Left colon (tissue), 2 donors: ENCODE results near the gene ASCC3. TPM values are rescaled to one million over a fixed set of nuclear protein-coding genes. Genes with fewer than 3 reads are reported as not detected.

ENCODE experiments used
- ATAC-seq: fragments of 200-7000 bp; cut with Tn5 transposase; one replicate; pipeline ENCODE4 v1.9.1; 2020; ENCODE audit warnings: mild to moderate bottlenecking, moderate library complexity
- DNase-seq, 2 donors: peaks; one replicate each; pipeline ENCODE4 v3.0.0-alpha.2; 2020
- intact Hi-C, 2 donors: fragments of 100-400 bp; cut with DNase I in 1 of 2; cut with micrococcal nuclease in 1 of 2; formaldehyde crosslinking; loops; one replicate each; pipeline versions ENCODE4 v1.11.2 to v1.14.0; 2022; cut with DNase I, micrococcal nuclease
- long read RNA-seq: library from polyadenylated mRNA; unstranded; transcript quantifications from one replicate; pipeline ENCODE4 v2.0.0, GENCODE V29; 2021
- total RNA-seq, 2 donors: library from RNA; stranded (reverse); fragmentation: NEBNext Ultra II Directional; extraction: Animal tissue kit (Norgen Biotek cat#: 25700); gene quantifications; one replicate each; pipeline ENCODE4 v1.2.1, GENCODE V29; 2021
- donor health status: DM: no; HTN: no; CAD: no.
- donor health status: DM: yes; HTN: yes; CAD: no.

ASCC3 gene, protein sequence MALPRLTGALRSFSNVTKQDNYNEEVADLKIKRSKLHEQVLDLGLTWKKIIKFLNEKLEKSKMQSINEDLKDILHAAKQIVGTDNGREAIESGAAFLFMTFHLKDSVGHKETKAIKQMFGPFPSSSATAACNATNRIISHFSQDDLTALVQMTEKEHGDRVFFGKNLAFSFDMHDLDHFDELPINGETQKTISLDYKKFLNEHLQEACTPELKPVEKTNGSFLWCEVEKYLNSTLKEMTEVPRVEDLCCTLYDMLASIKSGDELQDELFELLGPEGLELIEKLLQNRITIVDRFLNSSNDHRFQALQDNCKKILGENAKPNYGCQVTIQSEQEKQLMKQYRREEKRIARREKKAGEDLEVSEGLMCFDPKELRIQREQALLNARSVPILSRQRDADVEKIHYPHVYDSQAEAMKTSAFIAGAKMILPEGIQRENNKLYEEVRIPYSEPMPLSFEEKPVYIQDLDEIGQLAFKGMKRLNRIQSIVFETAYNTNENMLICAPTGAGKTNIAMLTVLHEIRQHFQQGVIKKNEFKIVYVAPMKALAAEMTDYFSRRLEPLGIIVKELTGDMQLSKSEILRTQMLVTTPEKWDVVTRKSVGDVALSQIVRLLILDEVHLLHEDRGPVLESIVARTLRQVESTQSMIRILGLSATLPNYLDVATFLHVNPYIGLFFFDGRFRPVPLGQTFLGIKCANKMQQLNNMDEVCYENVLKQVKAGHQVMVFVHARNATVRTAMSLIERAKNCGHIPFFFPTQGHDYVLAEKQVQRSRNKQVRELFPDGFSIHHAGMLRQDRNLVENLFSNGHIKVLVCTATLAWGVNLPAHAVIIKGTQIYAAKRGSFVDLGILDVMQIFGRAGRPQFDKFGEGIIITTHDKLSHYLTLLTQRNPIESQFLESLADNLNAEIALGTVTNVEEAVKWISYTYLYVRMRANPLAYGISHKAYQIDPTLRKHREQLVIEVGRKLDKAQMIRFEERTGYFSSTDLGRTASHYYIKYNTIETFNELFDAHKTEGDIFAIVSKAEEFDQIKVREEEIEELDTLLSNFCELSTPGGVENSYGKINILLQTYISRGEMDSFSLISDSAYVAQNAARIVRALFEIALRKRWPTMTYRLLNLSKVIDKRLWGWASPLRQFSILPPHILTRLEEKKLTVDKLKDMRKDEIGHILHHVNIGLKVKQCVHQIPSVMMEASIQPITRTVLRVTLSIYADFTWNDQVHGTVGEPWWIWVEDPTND (N-terminal part only)
- total RNA-seq: 10 to 100 TPM; 28.6 to 37.2 TPM
- long read RNA-seq, transcript ASCC3-203 (4 exons, 3,433 nt): major isoform, 5 of 13 reads
- long read RNA-seq, partial matches to known transcripts: 6 of 13 reads
- long read RNA-seq, other reads (novel, unspliced or antisense): 1 of 13 reads

DNA sequence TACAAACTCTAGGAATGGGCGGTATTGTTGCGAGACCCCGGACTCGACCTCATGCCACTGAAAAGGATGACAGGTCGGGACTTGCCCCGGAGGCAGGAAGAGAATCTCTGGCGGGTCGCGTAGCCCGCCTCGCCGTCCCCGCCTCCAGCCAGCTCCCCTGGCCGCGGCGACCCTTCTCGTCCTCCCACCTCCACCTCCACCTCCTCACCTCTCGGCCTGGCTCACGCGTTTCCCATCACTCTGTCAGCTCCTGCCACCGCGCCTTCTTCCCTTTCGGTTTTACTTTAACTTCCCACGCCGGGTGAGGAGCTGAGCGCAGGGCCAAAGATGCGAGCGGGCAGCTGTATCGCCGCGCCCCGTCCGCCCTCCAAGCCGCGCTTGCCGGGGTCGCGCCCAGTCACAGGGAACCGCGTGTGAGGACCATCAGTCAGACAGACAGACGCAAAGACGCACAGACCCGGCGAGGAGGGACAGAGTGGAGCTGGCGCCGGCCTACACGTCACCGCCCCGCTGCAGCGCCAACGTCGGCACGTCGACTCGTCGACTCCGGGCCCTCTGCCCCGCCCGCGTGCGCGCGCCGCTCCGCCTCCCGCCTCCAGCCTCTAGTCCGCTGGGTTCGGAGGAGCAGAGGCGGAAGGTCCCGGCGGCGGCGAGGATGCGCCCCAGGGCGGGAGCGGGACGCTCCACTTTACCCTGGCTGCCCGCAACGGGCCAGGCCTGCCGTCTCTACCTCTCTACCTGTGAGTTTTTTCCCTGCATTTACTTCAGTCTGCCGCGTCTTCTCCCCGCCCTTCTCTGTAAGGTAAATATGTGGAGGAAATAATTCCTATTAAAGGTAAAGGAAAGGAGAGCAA is at the start of gene ASCC3:
ASCC3 (minus strand) TSS at position 477 of the 854 bp plus-strand sequence. CDS start 13,332 bp downstream, outside the sequence.
- intact Hi-C loops: no loop called here
- ATAC-seq (peak; percentile 99), DNase-seq (peak; percentile 93 to 97)

DNA sequence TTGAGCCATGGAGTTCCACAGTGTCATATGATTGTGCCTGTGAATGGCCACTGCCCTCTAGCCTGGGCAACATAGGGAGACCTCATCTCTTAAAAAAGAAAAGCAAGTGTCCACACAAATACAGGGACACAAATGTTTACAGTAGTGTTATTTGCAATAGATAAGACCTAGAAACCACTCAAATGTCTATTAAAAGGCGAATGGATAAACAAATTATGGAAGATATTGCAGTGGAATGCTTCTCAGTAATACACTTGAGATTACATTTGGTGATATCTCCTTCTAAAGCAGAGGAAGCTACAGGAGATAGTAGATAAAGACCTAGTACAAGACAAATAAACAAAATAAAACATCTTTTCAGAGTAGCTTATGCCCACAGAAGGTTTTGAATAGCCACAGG is 44.6 kb upstream of the ASCC3 start:
- intact Hi-C loops: no loop called here
- no peak for DNase-seq
- ATAC-seq: no peak

DNA sequence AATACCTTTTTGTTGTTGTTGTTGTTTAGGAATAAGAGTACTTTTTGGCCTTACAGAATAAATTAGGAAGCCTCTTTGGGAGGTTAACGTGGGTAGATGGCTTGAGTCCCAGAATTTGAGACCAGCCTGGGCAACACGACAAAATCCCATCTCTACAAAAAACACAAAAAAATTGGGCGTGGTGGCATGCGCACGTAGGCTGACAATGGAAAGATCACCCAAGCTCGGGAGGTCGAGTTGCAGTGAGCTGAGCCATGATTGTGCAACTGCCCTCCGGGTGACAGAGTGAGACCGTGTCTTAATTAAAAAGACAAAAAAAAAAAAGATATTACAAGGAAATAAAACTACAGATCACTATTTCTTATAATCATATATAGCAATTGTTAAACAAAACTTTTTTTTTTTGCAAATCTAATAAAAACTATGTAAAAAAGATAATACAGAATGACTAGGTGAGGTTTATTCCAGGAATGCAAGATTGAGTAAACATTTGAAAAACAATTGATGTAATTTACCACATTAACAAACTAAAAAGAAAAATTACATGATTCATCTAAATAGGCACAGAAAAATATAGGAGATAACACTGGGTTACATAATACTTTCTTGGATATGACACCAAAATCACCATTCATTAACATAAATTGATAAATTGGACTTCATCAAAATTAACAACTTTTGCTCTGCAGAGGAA is 43.6 kb upstream of the ASCC3 start:
- intact Hi-C loops: no loop called here
- DNase-seq (no peak), ATAC-seq (no peak)

DNA sequence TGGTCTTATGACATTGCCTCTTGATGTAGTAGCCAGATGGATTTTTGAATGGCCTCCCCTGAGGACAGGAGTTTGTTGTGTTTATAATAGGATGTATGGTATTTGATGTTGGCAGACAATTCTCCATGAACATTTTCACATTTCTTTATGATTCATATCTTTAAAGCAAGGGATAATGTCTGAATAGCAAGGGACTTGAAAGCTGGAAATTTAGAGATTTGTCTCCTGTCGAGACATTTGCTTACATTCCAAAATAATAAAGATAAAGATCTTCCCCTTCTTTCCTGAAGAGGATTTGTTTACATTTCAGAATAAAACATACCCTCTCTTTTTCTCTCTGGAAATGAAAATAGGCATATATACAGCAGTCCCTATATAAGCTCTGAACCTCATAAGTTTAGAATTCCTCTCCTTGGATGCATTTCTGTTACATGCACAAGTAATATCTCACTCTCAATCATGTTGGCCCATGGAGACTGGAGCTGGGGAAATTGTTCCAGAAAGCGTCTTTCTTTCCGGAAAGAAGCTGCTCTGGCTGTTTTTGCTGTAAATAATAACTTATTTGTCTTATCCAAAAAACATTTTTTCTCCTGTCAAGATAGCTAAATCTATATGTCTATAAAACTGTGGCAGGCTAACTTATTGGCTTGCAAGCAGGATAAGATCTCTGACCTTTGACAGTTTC is 42.5 kb upstream of the ASCC3 start:
- intact Hi-C loops: no loop called here
- DNase-seq (no peak), ATAC-seq (no peak)

DNA sequence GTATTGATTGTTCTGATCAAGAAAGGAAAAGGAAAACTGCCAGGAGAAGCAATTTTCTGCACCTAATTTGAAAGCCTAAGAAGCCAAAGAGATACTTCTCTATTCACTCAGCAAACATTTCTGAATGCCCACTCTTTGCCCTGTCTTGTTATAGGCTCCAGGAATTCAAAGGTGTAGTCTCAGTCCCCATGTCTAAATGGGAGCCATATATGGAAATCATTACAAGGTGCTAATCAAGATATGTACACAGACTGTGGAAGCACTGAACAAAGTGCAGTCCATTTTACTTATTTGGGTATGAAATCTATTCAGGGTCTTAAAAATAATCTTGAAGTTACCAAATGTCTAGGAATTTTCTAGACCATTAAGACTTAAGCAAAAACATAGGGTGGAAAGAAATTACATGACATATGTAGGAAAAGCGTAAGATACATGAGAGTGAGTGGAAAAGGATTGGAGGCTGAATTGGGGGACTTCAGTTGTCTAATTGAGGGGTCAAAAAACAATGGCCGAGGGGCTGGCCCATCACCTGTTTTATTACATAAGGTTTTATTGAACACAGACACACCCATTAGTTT is 39.0 kb upstream of the ASCC3 start:
- intact Hi-C loops: no loop called here
- DNase-seq (no peak), ATAC-seq (peak; percentile 96)

DNA sequence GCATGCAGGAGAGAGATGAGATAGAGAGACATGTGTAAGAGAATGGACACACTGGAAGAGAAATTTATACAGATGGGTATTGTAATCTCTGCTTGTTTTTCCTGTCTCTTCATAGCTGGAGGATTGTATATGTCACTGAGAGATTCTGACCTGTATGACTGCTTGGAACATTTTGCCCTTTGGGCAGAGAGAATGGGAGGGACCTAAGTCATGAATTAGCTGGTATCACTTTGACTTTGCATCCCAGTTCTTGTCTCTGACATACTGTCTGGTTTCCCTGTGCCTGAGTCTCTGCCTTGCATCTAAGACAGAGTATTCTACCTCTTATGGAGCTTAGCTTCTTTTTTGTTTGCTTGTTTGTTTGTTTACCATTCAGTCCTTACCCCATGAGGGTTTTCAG is 37.0 kb upstream of the ASCC3 start:
- no peak for DNase-seq
- intact Hi-C loops: no loop called here

DNA sequence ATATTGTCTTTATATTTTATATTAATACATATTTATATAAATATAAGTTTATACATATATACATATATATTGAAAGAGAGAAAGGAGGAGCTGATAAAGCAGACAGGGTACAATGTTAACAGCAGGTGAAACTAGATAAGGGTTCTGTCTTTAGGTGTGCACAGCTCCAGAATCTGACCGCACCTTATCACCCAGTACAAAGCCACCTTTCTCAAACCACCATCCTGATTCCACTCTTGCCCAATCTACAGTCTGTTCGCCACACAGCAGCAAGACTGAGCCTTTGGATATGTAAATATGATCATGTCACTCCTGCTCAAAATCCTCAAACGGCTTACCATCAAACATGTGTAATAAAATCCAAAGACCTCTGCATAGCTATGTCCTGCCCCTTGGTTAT is 34.7 kb upstream of the ASCC3 start:
- no peak for DNase-seq
- intact Hi-C loops: no loop called here

More for the DNA sequence above, 37.0 kb upstream of the ASCC3 start:
- peak; percentile 41 for ATAC-seq

DNA sequence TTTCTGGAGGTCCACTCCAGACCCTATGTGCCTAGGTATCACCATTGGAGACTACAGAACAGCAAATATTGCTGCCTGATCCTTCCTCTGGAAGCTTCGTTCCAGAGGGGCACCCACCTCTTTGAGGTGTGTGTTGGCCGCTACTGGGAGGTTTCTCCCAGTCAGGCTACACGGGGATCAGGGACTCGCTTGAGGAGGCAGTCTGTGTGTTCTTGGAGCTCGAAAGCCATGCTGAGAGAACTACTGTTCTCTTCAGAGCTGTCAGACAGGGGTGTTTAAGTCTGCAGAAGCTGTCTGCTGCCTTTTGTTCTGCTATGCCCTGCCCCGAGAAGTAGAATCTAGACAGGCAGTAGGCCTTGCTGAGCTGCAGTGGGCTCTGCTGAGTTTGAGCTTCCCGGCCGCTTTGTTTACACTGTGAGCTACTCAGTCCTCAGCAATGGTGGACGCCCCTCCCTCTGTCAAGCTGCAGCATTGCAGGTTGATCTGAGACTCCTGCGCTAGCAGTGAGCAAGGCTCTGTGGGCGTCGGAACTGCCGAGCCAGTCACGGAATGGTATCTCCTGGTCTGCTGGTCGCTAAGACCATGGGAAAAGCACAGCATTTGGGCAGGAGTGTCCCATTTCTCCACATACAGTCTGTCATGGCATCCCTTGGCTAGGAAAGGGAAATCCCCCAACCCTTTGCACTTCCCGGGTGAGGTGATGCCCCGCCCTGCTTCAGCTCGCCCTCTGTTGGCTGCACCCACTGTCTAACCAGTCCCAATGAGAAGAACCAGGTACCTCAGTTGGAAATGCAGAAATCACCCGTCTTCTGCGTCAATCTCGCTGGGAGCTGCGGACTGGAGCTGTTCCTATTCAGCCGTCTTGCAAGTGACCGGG is 32.5 kb upstream of the ASCC3 start:
- intact Hi-C loops: no loop called here
- ATAC-seq: no peak
- DNase-seq: no peak

More for the DNA sequence above, 34.7 kb upstream of the ASCC3 start:
- ATAC-seq: no peak

DNA sequence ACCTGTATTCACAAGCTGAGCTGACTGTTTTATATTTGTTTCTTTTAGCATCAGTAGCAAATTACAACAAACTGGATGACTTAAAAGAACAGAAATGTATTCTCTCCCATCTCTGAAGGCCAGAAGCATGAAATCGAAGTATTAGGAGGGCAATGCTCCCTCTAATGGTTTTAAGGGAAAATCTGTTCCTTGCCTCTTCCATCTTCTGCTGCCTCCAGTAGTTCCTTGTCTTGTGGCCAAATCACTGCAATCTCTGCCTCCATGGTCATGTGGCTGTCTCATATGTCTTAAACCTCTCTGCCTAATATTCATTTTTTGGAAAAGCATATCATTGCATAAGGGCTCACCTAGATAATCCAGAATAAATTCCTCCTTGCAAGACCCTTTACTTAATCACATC is 25.2 kb upstream of the ASCC3 start:
- DNase-seq (no peak), ATAC-seq (no peak)
- intact Hi-C loops: no loop called here

DNA sequence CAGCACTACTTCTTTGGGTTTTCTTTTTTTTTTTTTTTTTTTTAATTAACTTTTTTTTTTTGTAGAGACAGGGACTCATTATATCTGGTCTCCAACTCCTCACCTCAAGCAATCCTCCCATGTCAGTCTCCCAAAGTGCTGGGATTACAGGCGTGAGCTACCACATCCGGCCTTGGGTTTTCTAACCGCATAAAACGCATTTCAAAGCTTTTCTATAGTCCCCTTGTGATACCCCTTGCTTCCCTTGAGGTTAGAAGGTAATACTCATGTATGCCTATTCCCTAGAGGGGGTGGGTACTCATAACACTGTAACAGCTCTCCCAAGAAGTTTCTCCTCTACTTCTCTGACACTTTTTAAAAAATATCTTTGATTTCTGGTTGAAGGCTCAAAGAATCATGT is 23.9 kb upstream of the ASCC3 start:
- ATAC-seq (no peak), DNase-seq (no peak)
- intact Hi-C loops: no loop called here

DNA sequence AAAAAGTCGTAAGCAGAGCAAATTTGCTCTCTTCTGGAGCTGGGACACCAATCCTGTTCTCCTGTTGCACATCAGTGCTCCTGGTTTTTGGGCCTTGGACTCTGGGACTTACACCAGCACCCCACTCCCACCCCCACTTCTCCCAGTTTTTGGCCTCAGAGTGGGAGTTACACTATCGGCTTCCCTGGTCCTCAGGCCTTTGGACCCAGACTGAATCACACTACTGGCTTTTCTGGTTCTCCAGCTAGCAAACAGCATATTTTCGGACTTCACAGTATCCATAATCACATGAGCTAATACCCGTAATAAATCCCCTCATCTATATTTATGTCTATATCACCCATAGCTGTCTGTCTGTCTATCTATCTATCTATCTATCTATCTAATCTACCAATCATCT is 23.2 kb upstream of the ASCC3 start:
- intact Hi-C loops: no loop called here
- DNase-seq (no peak), ATAC-seq (no peak)

DNA sequence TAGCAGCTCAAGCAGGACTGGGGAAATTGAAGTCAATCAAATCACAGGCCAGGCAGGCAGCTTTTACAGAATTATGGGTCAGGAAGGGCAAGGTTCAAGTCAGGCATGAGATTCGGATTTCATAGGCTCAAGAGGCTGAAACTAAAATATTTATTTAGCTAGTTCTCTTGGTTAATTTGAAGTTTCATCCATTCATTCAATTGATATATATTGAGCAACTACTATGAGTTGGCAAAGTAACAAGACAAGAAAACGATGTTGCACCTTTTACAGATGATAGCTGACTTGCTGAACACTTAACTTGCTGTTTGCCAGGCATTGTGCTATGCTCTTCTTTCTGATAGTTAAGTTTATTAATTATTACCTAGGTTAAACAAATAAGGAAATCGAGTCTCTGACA is 20.5 kb upstream of the ASCC3 start:
- no peak for DNase-seq
- ATAC-seq: peak; percentile 67
- intact Hi-C loops: no loop called here

DNA sequence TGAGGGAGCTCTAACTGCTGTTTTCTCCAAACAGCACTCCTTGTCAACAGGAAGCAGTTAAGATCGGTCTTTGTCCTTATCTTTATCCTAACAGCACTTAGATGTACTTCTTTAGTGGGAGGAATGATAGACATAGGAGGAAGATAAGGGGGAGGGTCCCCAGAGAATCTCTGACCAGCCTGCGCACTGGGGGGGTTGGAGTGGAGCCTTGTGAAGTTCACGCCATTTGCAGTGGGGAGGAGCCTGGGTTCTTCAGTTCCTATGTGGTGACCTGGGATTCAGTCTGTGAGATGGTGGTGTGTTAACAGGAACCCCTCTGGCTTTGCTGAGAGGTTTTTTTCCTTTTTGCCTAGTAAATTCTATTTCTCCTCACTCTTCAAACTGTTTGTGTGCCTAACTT is 18.1 kb upstream of the ASCC3 start:
- ATAC-seq: no peak
- DNase-seq: no peak
- intact Hi-C loops: no loop called here

DNA sequence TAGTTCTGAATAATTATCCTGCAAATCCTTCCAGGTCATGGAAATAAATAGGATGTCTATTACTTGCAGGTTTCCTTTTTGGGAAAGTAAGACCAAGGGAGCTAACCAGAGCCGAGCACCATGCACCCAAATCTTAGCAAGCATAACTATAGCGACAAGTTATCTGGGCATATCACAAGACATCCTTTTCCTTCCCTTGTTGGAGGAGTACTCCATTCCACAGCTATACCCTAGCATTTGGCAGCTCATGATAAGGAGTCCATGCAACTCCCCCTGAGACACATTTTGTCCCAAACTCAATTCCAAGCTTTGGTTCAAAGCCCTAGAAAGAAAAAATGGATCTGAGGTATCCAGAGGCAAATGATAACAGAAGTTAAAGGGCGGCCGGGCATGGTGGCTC is 16.5 kb upstream of the ASCC3 start:
- intact Hi-C loops: no loop called here
- DNase-seq (no peak), ATAC-seq (no peak)

DNA sequence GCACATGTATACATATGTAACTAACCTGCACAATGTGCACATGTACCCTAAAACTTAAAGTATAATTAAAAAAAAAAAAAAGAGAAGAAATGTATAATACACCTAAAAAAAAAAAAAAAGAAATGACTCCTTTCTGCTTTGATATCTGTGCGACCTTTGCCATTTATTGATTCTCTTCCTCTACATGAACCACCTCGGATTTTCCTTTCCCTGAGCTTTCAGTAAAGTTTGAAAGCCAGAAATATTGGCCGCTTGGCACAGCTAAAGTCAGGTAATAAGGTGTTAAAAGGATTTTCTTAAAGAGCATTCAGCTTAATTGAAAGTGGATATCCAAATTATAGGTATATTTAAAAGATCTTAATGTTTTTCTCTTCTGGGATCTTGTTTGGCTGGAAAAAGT is 12.6 kb upstream of the ASCC3 start:
- no peak for ATAC-seq
- DNase-seq: no peak
- intact Hi-C loops: no loop called here

DNA sequence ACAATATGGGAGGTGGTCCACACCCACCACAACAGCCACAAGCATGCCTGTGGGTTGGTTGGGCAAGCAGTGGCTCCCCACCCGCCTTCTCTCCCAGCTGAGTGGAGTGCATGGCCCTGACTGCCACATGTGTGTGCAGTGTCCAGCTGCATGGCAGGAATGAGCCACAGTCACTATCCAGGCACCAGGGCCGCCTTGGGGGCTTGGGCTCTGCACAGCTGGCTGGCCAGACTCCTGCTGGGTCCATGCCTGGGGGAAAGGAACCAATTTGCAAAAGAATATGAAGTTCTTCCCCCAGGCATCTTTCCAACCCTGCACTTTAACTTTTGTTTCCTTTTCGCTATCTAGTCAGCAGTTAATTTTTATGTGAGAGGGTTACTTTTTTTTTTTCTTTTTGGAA is 11.6 kb upstream of the ASCC3 start:
- no peak for DNase-seq
- ATAC-seq: no peak
- intact Hi-C loops: no loop called here
